C4-2B (cell line): ENCODE results near the gene CCDC85B.

ENCODE experiments used
- CTCF ChIP-seq: fragments of 450-650 bp; conservative IDR thresholded peaks from 2 replicates; pipeline ENCODE4 v1.5.1; 2017; ENCODE audit warnings: mild to moderate bottlenecking
- ZFX ChIP-seq: fragments of 450-650 bp; IDR thresholded peaks from 2 replicates; pipeline ENCODE4 v1.6.1; 2017

DNA sequence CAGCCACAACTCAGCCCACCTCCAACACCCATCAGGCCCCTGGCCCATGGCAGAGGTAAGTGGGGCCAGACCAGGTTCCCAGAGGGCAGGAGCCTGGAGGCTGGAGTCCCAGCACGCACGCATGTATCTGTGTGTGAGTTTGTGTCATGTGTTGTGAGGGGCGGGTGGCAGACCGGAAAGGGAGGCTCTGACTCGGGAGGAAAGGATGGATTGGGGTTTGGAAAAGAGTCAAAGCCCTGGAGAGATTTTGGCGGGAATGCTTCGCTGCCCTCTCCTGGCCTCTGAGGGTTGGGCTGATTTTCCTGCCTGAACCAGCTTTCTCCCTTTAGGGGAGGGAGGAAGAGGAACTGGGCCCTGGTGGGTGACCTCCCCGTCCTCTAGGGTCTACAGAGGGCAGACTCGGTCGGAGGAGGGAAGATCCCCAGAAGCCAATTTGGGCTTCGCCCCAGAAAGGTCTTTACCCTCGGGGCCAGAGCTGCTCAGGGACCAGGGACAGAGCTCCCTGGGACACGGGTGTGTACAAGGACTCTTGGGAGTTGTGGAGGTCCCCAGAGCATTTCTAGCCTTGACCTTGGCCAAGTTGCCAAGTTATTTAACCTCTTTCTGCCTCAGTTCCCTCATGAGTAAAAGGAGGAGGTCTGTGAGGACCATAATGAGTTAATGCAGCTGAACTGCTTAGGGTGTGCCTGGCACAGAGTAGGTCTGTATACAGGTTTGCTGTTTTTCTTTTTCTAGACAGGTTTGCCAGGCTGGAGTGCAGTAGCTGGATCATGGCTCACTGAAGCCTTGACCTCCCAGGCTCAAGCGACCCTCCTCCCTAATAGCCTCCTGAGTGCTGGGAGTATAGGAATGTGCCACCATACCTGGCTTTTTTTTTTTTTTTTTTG, 21.5 kb downstream of the CCDC85B start:
- TF ChIP-seq CTCF (no peak; the same call in 1 of the 2 replicates), ZFX (no peak)
